Naive thymus-derived CD4-positive, alpha-beta T cell (primary cell): ENCODE results near the gene NID1. TPM values are rescaled to one million over a fixed set of nuclear protein-coding genes. Genes with fewer than 3 reads are reported as not detected.

Source experiments
- ATAC-seq: fragments of 150-1000 bp; cut with Tn5 transposase; 2 replicates; pipeline ENCODE4 v1.10.0; 2021; ENCODE audit warnings: mild to moderate bottlenecking, moderate library complexity
- CTCF ChIA-PET: fragments of 350-600 bp; sonication (Branson Sonifier 250); formaldehyde crosslinking; loops from one replicate; lab custom pipeline; 2021; ENCODE audit warnings: antibody characterized with exemption; lab: Charles Lee
- POLR2A ChIA-PET: fragments of 350-600 bp; sonication (Branson Sonifier 250); formaldehyde crosslinking; loops from one replicate; lab custom pipeline; 2021; ENCODE audit warnings: antibody characterized with exemption, inconsistent platforms; lab: Charles Lee
- DNase-seq, 9 donors: peaks; one replicate each; pipeline versions ENCODE4 v3.0.0 to v3.0.0-alpha.2; 2020 to 2022; ENCODE audit warnings: mixed read lengths in 1 of 9
- H3K27ac ChIP-seq: one replicate; pipeline ENCODE4 v1.7.0; 2013; ENCODE audit warnings: mild to moderate bottlenecking, low read depth, low read length, moderate library complexity
- H3K27me3 ChIP-seq, 2 donors: one replicate each; pipeline ENCODE4 v1.7.0; 2013; ENCODE audit warnings: low read length in 2 of 2, mild to moderate bottlenecking in 2 of 2, moderate library complexity in 2 of 2; ENCODE audit not compliant: control insufficient read depth in 2 of 2, insufficient read depth in 2 of 2
- H3K36me3 ChIP-seq, 3 experiments: 1 replicate in 2 of 3; 2 replicates in 1 of 3; pipeline ENCODE4 v1.7.0; 2013; ENCODE audit warnings: low read length in 3 of 3, mild to moderate bottlenecking in 3 of 3, moderate library complexity in 1 of 3; ENCODE audit not compliant: insufficient read depth in 3 of 3, control insufficient read depth in 2 of 3
- H3K4me1 ChIP-seq, 2 donors: one replicate each; pipeline ENCODE4 v1.7.0; 2013; ENCODE audit warnings: low read length in 2 of 2, mild to moderate bottlenecking in 2 of 2, moderate library complexity in 1 of 2; ENCODE audit not compliant: control insufficient read depth in 2 of 2, insufficient read depth in 2 of 2
- H3K4me3 ChIP-seq: 2 replicates; pipeline ENCODE4 v1.7.0; 2013; ENCODE audit warnings: mild to moderate bottlenecking, low read length
- H3K9me3 ChIP-seq, 3 experiments: 1 replicate in 2 of 3; 2 replicates in 1 of 3; pipeline ENCODE4 v1.7.0; 2013; ENCODE audit warnings: low read length in 3 of 3; ENCODE audit not compliant: control insufficient read depth in 2 of 3
- H3K27ac Mint-ChIP-seq, 9 donors: one replicate each; pipeline ENCODE4 v1.8.0; 2020 to 2022; ENCODE audit warnings: mixed read lengths in 9 of 9, mild to moderate bottlenecking in 8 of 9, moderate library complexity in 5 of 9, inconsistent platforms in 2 of 9
- H3K27me3 Mint-ChIP-seq, 5 donors: one replicate each; pipeline ENCODE4 v1.8.0; 2021 to 2022; ENCODE audit warnings: mixed read lengths in 5 of 5, mild to moderate bottlenecking in 1 of 5
- H3K36me3 Mint-ChIP-seq, 5 donors: one replicate each; pipeline ENCODE4 v1.8.0; 2020 to 2022; ENCODE audit warnings: mixed read lengths in 5 of 5, mild to moderate bottlenecking in 3 of 5, inconsistent platforms in 1 of 5
- H3K4me1 Mint-ChIP-seq, 7 donors: one replicate each; pipeline ENCODE4 v1.8.0; 2020 to 2022; ENCODE audit warnings: mixed read lengths in 7 of 7, mild to moderate bottlenecking in 3 of 7, inconsistent platforms in 1 of 7
- H3K4me3 Mint-ChIP-seq, 10 donors: one replicate each; pipeline ENCODE4 v1.8.0; 2020 to 2022; ENCODE audit warnings: mild to moderate bottlenecking in 10 of 10, mixed read lengths in 10 of 10, moderate library complexity in 6 of 10, inconsistent platforms in 2 of 10
- H3K9me3 Mint-ChIP-seq, 11 donors: one replicate each; pipeline ENCODE4 v1.8.0; 2020 to 2022; ENCODE audit warnings: mixed read lengths in 11 of 11, mild to moderate bottlenecking in 4 of 11, inconsistent platforms in 1 of 11, moderate library complexity in 1 of 11
- intact Hi-C, 2 donors: fragments of 100-400 bp; cut with micrococcal nuclease; formaldehyde crosslinking; loops; one replicate each; pipeline ENCODE4 v1.15.1; 2023
- polyA plus RNA-seq, 2 donors: library from polyadenylated mRNA; unstranded; fragments of 300-500 nt; fragmentation: Illumina TruSeq; gene quantifications; one replicate each; pipeline ENCODE4 v1.2.3, GENCODE V29; 2021
- total RNA-seq, 6 experiments: library from RNA in 5 of 6; stranded (reverse) in 5 of 6; gene quantifications; 1 replicate in 5 of 6; 2 replicates in 1 of 6; pipeline ENCODE4 v1.2.3 and lab custom pipeline; 2021 to 2026

Gene NID1
- total and polyA plus RNA-seq, 7 experiments from 2014 or later, result 0.11 to 6.2 (median 0.22) TPM; not detected in 2

- no peaks in the 10 kb centered on the region for H3K36me3 Mint-ChIP-seq
- peaks cover 12 to 27% (median 22%) of the 10 kb centered on the region in 5 donors for H3K27me3 Mint-ChIP-seq
- peak overlapping the region in 2 of 9 donors; percentile 41 to 56 for H3K27ac Mint-ChIP-seq
- no peak overlapping the region for H3K4me3 Mint-ChIP-seq
- H3K4me1 Mint-ChIP-seq, result no peaks in the 10 kb centered on the region
- DNase-seq (no peak), ATAC-seq (no peak)
- intact Hi-C loops, result no loop called here
- H3K9me3 Mint-ChIP-seq, result peaks cover 0 to 12% (median 0%) of the 10 kb centered on the region in 11 donors
- Histone ChIP-seq H3K9me3 (no peaks in the 10 kb centered on the region), H3K27me3 (no peaks in the 10 kb centered on the region), H3K36me3 (no peaks in the 10 kb centered on the region), H3K27ac (no peak overlapping the region), H3K4me3 (no peak overlapping the region), H3K4me1 (no peaks in the 10 kb centered on the region)
- ChIA-PET POLR2A (no interaction called here), CTCF (no interaction called here)
Observed at GRCh38 chr1:236095705-236096520, 31.0 kb upstream of the NID1 start.

- CTCF ChIA-PET, result no interaction called here
- POLR2A ChIA-PET, result no interaction called here
- H3K36me3 ChIP-seq, result no peaks in the 10 kb centered on the region
- no peaks in the 10 kb centered on the region for H3K4me1 ChIP-seq
- Mint-ChIP-seq H3K36me3 (no peaks in the 10 kb centered on the region), H3K4me3 (no peak overlapping the region), H3K9me3 (peaks cover 0 to 12% (median 0%) of the 10 kb centered on the region in 11 donors), H3K27ac (no peak overlapping the region), H3K27me3 (peaks cover 10 to 27% (median 22%) of the 10 kb centered on the region in 5 donors), H3K4me1 (peaks cover 0 to 2% (median 0%) of the 10 kb centered on the region in 7 donors)
- intact Hi-C loops, result no loop called here
- no peaks in the 10 kb centered on the region for H3K27me3 ChIP-seq
- no peak for ATAC-seq
- H3K27ac ChIP-seq, result no peak overlapping the region
- no peaks in the 10 kb centered on the region for H3K9me3 ChIP-seq
- H3K4me3 ChIP-seq, result no peak overlapping the region
- DNase-seq, result no peak
Observed at GRCh38 chr1:236092899-236093298, 28.0 kb upstream of the NID1 start.

GRCh38 chr1:236091933-236092318, 27.0 kb upstream of the NID1 start:
- H3K36me3 Mint-ChIP-seq, result no peaks in the 10 kb centered on the region
- CTCF ChIA-PET, result no interaction called here

DNA sequence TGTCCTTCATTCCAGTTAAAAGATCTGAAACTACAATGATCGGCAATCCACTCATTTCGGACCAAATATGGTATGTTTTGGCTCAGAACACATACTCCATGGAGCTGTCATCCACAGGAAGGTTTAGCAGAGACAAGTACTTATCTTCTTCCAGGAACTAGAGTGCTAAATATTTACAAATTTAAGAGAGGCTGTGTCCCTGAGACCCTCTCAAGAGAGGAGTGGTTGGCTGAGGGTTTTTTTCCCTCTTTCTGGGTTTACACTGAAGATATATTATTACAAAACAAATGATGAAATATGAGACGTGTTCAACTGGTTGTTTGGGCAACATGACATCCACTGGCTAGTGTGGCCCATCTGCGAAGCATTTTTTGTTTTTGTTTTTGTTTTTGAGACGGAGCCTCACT, 25.9 kb upstream of the NID1 start:
- no peaks in the 10 kb centered on the region for H3K4me1 ChIP-seq
- peaks cover 0 to 2% (median 0%) of the 10 kb centered on the region in 7 donors for H3K4me1 Mint-ChIP-seq
- no peaks in the 10 kb centered on the region for H3K36me3 Mint-ChIP-seq
- no peaks in the 10 kb centered on the region for H3K36me3 ChIP-seq
- CTCF ChIA-PET, result no interaction called here
- no peak overlapping the region for H3K4me3 Mint-ChIP-seq
- peaks cover 0 to 10% (median 1%) of the 10 kb centered on the region in 11 donors for H3K9me3 Mint-ChIP-seq
- H3K27ac Mint-ChIP-seq, result no peak overlapping the region
- H3K27ac ChIP-seq, result no peak overlapping the region
- no peak overlapping the region for H3K4me3 ChIP-seq
- ATAC-seq (no peak), DNase-seq (no peak)
- no peaks in the 10 kb centered on the region for H3K9me3 ChIP-seq
- intact Hi-C loops, result no loop called here
- POLR2A ChIA-PET, result no interaction called here
- peaks cover 12 to 26% (median 24%) of the 10 kb centered on the region in 5 donors for H3K27me3 Mint-ChIP-seq
- H3K27me3 ChIP-seq, result no peaks in the 10 kb centered on the region

More at GRCh38 chr1:236091933-236092318, 27.0 kb upstream of the NID1 start:
- no peaks in the 10 kb centered on the region for H3K27me3 ChIP-seq
- no peak for ATAC-seq
- H3K4me1 Mint-ChIP-seq, result peaks cover 0 to 2% (median 0%) of the 10 kb centered on the region in 7 donors
- H3K4me3 ChIP-seq, result no peak overlapping the region
- H3K27ac ChIP-seq, result no peak overlapping the region
- peaks cover 12 to 32% (median 26%) of the 10 kb centered on the region in 5 donors for H3K27me3 Mint-ChIP-seq
- no peaks in the 10 kb centered on the region for H3K36me3 ChIP-seq
- POLR2A ChIA-PET, result no interaction called here
- intact Hi-C loops, result no loop called here
- DNase-seq, result no peak
- no peaks in the 10 kb centered on the region for H3K9me3 ChIP-seq
- H3K4me1 ChIP-seq, result no peaks in the 10 kb centered on the region
- no peak overlapping the region for H3K27ac Mint-ChIP-seq
- H3K9me3 Mint-ChIP-seq, result peaks cover 0 to 10% (median 1%) of the 10 kb centered on the region in 11 donors
- no peak overlapping the region for H3K4me3 Mint-ChIP-seq

DNA sequence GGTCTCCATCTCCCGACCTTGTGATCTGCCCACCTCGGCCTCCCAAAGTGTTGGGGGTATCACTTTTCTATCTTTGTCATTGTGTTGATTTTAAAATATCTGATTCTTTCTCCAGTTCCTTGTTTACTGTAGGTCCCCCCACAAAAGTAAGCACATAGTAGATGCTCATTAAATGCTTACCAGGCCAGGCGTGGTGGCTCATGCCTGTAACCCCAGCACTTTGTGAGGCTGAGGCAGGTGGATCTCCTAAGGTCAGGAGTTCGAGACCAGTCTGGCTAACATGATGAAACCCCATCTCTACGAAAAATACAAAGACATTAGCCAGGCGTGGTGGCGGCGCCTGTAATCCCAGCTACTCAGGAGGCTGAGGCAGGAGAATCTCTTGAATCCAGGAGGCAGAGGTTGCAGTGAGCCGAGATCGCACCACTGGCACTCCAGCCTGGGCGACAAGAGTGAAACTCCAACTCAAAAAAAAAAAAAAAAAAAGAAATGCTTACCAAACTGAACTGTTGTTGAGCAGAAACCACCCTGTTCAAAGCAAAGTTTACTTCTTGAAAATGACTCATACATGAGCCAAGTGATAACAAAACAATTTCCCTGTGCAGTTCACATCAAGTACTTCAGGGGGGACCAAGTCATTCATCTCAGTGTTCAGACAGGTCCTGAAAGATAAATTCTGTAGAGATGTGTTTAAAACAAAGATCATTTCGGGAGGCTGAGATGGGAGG, 24.3 kb upstream of the NID1 start:
- Mint-ChIP-seq H3K4me1 (peaks cover 0 to 2% (median 0%) of the 10 kb centered on the region in 7 donors), H3K36me3 (no peaks in the 10 kb centered on the region), H3K4me3 (no peak overlapping the region), H3K27ac (no peak overlapping the region), H3K9me3 (peaks cover 0 to 10% (median 2%) of the 10 kb centered on the region in 11 donors), H3K27me3 (peaks cover 2 to 16% (median 11%) of the 10 kb centered on the region in 5 donors)
- POLR2A ChIA-PET, result no interaction called here
- CTCF ChIA-PET, result no interaction called here
- Histone ChIP-seq H3K27me3 (no peaks in the 10 kb centered on the region), H3K4me1 (no peaks in the 10 kb centered on the region), H3K36me3 (no peaks in the 10 kb centered on the region), H3K27ac (no peak overlapping the region), H3K4me3 (no peak overlapping the region), H3K9me3 (no peaks in the 10 kb centered on the region)
- DNase-seq (no peak), ATAC-seq (no peak)
- intact Hi-C loops, result no loop called here

DNA sequence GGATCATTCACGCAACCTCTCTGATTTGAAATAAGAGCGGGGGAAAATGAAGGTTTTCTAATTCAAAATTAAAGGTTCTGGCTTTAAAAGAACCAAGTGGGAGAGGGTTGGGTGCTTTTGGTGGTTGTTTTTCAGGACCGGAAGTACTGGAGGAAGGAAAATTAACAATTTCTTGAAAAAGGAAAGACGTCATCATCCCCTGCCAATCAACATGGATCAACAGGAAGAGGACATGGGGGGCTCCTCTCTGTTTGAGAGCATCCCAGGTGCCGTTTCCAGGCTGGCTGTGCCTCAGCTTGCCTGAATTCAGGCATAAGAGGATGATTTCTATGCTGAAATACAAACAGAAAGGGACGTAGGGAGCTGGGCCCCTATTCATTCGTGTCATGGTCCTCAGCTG, 21.6 kb upstream of the NID1 start:
- H3K27ac Mint-ChIP-seq, result no peak overlapping the region
- peaks cover 0 to 2% (median 0%) of the 10 kb centered on the region in 7 donors for H3K4me1 Mint-ChIP-seq
- no peaks in the 10 kb centered on the region for H3K36me3 Mint-ChIP-seq
- H3K9me3 Mint-ChIP-seq, result peaks cover 0 to 10% (median 2%) of the 10 kb centered on the region in 11 donors
- no peaks in the 10 kb centered on the region for H3K9me3 ChIP-seq
- ChIA-PET CTCF (no interaction called here), POLR2A (no interaction called here)
- H3K4me3 ChIP-seq, result no peak overlapping the region
- H3K36me3 ChIP-seq, result no peaks in the 10 kb centered on the region
- H3K27me3 Mint-ChIP-seq, result peaks cover 0 to 8% (median 4%) of the 10 kb centered on the region in 5 donors
- no peaks in the 10 kb centered on the region for H3K4me1 ChIP-seq
- intact Hi-C loops, result no loop called here
- H3K27me3 ChIP-seq, result no peaks in the 10 kb centered on the region
- ATAC-seq (no peak), DNase-seq (no peak)
- H3K27ac ChIP-seq, result no peak overlapping the region
- no peak overlapping the region for H3K4me3 Mint-ChIP-seq
